ENCODE data around the gene COQ4.

GRCh38 chr9:128323791-128324190, 1.2 kb downstream of the COQ4 start:
- TF ChIP-seq SIN3A (IDR thresholded peaks at IDR 0.05; ENCODE audit: low read depth) (no peak), SP1 (IDR thresholded peaks at IDR 0.05; ENCODE audit: low read depth) (no peak), CTCF (IDR thresholded peaks at IDR 0.05 in 2 of 3, conservative IDR thresholded peaks at IDR 0.05 in 1 of 3; ENCODE audit: borderline replicate concordance in 1 of 3, insufficient read depth in 1 of 3, low read depth in 2 of 3, low read length in 2 of 3) (no peak), CEBPB (IDR thresholded peaks at IDR 0.05; ENCODE audit: low read depth) (no peak), TCF7L2 (IDR thresholded peaks at IDR 0.05; ENCODE audit: borderline replicate concordance, extremely low read depth, insufficient read depth, insufficient read length) (no peak), ATF3 (IDR thresholded peaks at IDR 0.05) (no peak), POLR2AphosphoS5 (IDR thresholded peaks at IDR 0.05; ENCODE audit: low read depth, low read length) (no peak), JUND (IDR thresholded peaks at IDR 0.05) (no peak), EZH2phosphoT487 (IDR thresholded peaks at IDR 0.05; ENCODE audit: borderline replicate concordance) (no peak), POLR2A (IDR thresholded peaks at IDR 0.05; ENCODE audit: borderline replicate concordance, extremely low read depth, insufficient read depth, insufficient read length) (no peak)

All from HCT116 (cell line).